Mucosa of rectum (tissue), 2 donors: ENCODE data around the gene TWF2.

Source experiments
- H3K27ac ChIP-seq, 2 donors: one replicate each; pipeline ENCODE4 v1.7.0; 2013; ENCODE audit warnings: inconsistent platforms in 2 of 2, low read depth in 2 of 2, low read length in 2 of 2
- H3K27me3 ChIP-seq, 2 donors: one replicate each; pipeline ENCODE4 v1.7.0; 2013; ENCODE audit warnings: low read length in 2 of 2; ENCODE audit not compliant: control insufficient read depth in 2 of 2, insufficient read depth in 2 of 2
- H3K36me3 ChIP-seq, 2 donors: one replicate each; pipeline ENCODE4 v1.7.0; 2013; ENCODE audit warnings: low read length in 2 of 2; ENCODE audit not compliant: control insufficient read depth in 2 of 2, insufficient read depth in 2 of 2
- H3K4me1 ChIP-seq, 2 donors: one replicate each; pipeline ENCODE4 v1.7.0; 2013; ENCODE audit warnings: low read length in 2 of 2, mild to moderate bottlenecking in 1 of 2; ENCODE audit not compliant: control insufficient read depth in 2 of 2, insufficient read depth in 2 of 2
- H3K4me3 ChIP-seq, 2 donors: one replicate each; pipeline ENCODE4 v1.7.0; 2013; ENCODE audit warnings: low read length in 2 of 2
- H3K9ac ChIP-seq, 2 donors: one replicate each; pipeline ENCODE4 v1.7.0; 2013; ENCODE audit warnings: low read length in 2 of 2, low read depth in 1 of 2, mild to moderate bottlenecking in 1 of 2
- H3K9me3 ChIP-seq, 2 donors: one replicate each; pipeline ENCODE4 v1.7.0; 2013; ENCODE audit warnings: low read length in 2 of 2; ENCODE audit not compliant: control insufficient read depth in 2 of 2
- donor health status: healthy.
- donor health status: Normal muscosa, but diverticular disease.

TWF2 gene

GRCh38 chr3:52218454-52218853 is 20.5 kb downstream of the TWF2 start:
- Histone ChIP-seq H3K36me3 (peaks cover 18 to 19% of the 10 kb centered on the region in 2 donors), H3K9ac (no peak overlapping the region), H3K4me3 (no peak overlapping the region), H3K27ac (peak overlapping the region; percentile 88 to 93), H3K27me3 (no peaks in the 10 kb centered on the region), H3K9me3 (no peaks in the 10 kb centered on the region), H3K4me1 (peaks cover 30 to 32% of the 10 kb centered on the region in 2 donors)

- H3K27me3 ChIP-seq, result no peaks in the 10 kb centered on the region
- no peak overlapping the region for H3K9ac ChIP-seq
- peaks cover 30 to 32% of the 10 kb centered on the region in 2 donors for H3K4me1 ChIP-seq
- H3K27ac ChIP-seq, result peak overlapping the region; percentile 88 to 93
- no peak overlapping the region for H3K4me3 ChIP-seq
- peaks cover 21 to 22% of the 10 kb centered on the region in 2 donors for H3K36me3 ChIP-seq
- H3K9me3 ChIP-seq, result no peaks in the 10 kb centered on the region
Observed at GRCh38 chr3:52218026-52218425, 20.9 kb downstream of the TWF2 start.

GRCh38 chr3:52217409-52217805 is 21.6 kb downstream of the TWF2 start:
- Histone ChIP-seq H3K36me3 (peaks cover 25 to 27% of the 10 kb centered on the region in 2 donors), H3K9ac (peak overlapping the region; percentile 44 to 58), H3K27ac (peak overlapping the region; percentile 88 to 93), H3K27me3 (no peaks in the 10 kb centered on the region), H3K9me3 (no peaks in the 10 kb centered on the region), H3K4me3 (peak overlapping the region; percentile 25 to 57), H3K4me1 (peaks cover 30 to 32% of the 10 kb centered on the region in 2 donors)

- no peaks in the 10 kb centered on the region for H3K27me3 ChIP-seq
- no peaks in the 10 kb centered on the region for H3K9me3 ChIP-seq
- peaks cover 30 to 32% of the 10 kb centered on the region in 2 donors for H3K4me1 ChIP-seq
- H3K27ac ChIP-seq, result peak overlapping the region; percentile 88 to 93
- H3K9ac ChIP-seq, result peak overlapping the region; percentile 44 to 58
- peak overlapping the region; percentile 25 to 57 for H3K4me3 ChIP-seq
- H3K36me3 ChIP-seq, result peaks cover 29 to 33% of the 10 kb centered on the region in 2 donors
Observed at GRCh38 chr3:52216585-52217408, 22.2 kb downstream of the TWF2 start.

DNA sequence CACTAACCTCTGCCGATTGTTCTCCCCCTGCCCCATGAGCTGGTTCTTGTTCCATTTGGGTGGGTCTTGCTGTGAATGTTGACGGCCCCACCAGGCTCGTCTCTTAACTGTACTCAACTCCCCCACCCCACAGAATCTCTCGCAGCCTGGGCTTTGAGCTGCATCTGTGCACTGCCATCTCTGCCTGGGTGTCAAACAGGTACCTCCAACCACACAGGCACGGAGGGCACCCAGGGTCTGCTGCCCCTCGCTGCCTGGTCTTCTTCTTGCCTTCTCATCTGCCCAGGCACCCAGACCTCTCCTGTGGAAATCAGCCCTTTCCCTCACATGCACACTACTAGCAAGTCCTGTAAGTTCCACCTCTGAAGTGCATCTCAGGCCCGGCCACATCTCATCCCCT is 23.6 kb downstream of the TWF2 start:
- H3K27me3 ChIP-seq, result no peaks in the 10 kb centered on the region
- H3K36me3 ChIP-seq, result peaks cover 35 to 47% of the 10 kb centered on the region in 2 donors
- no peaks in the 10 kb centered on the region for H3K9me3 ChIP-seq
- H3K27ac ChIP-seq, result no peak overlapping the region
- H3K4me1 ChIP-seq, result peaks cover 30 to 32% of the 10 kb centered on the region in 2 donors
- H3K4me3 ChIP-seq, result no peak overlapping the region
- H3K9ac ChIP-seq, result no peak overlapping the region

DNA sequence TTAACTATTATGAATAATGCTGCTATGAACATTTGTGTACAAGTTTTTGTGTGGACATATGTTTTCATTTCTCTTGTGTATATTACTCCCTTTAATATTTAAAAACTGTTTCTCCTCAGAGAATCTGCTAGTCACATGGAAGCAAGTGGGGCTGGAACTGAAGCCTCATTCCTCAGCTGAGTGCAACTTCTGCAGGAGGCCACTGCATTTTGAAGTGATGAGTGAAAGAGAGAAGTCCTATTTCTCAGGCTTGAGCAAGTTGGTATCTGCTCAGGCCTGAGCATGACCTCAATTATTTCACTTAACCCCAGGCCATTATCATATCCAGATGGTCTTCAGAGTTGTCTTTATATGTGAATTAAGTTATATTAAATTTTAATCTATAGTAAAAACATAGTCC is 25.1 kb downstream of the TWF2 start:
- H3K27ac ChIP-seq, result no peak overlapping the region
- peaks cover 27% of the 10 kb centered on the region in 2 donors for H3K4me1 ChIP-seq
- H3K27me3 ChIP-seq, result no peaks in the 10 kb centered on the region
- no peak overlapping the region for H3K4me3 ChIP-seq
- no peaks in the 10 kb centered on the region for H3K9me3 ChIP-seq
- H3K9ac ChIP-seq, result no peak overlapping the region
- H3K36me3 ChIP-seq, result peaks cover 43 to 58% of the 10 kb centered on the region in 2 donors

DNA sequence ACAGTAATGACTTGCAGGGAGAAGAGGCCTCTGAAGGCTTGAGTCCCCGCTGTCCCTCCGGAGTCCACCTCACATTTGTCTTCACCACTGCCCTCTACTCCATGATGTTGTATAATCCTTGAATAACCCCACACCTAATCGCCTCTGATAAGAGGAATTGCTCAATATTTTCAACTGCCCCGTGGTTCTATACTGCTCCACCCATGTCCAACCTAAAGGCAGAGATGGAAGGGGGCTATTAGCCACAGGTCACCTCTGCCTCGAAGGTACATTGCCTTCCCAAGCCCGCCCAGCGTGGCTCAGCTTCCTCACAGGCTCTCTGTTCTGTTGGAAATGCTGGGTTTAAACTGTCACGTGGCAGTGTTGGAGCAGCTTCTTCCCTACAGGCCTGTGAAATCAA is 26.0 kb downstream of the TWF2 start:
- H3K36me3 ChIP-seq, result peaks cover 52 to 67% of the 10 kb centered on the region in 2 donors
- no peak overlapping the region for H3K4me3 ChIP-seq
- H3K9me3 ChIP-seq, result no peaks in the 10 kb centered on the region
- peaks cover 18 to 20% of the 10 kb centered on the region in 2 donors for H3K4me1 ChIP-seq
- H3K27me3 ChIP-seq, result no peaks in the 10 kb centered on the region
- no peak overlapping the region for H3K27ac ChIP-seq
- no peak overlapping the region for H3K9ac ChIP-seq

DNA sequence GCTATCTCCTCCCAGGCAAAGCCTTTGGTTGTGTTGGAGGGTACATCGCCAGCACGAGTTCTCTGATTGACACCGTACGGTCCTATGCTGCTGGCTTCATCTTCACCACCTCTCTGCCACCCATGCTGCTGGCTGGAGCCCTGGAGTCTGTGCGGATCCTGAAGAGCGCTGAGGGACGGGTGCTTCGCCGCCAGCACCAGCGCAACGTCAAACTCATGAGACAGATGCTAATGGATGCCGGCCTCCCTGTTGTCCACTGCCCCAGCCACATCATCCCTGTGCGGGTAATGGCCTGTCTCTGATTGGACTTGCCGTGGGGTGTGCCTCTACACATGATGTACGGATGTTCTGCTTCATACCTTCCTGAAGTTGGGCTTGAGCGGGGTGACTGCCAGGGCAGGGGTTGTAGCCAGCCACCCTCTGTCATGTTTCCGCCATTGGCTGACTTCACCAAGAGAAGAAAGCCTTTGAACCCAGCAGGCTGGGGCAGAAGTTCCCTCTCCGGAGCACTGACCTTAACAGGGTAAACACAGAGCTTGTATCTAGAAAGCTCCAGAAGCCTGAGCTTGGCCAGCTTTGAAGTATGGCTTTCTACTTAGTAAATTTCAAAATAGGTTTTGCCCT is 27.6 kb downstream of the TWF2 start:
- Histone ChIP-seq H3K9ac (no peak overlapping the region), H3K27me3 (no peaks in the 10 kb centered on the region), H3K27ac (peak overlapping the region; percentile 5 to 32), H3K4me3 (no peak overlapping the region), H3K4me1 (peaks cover 2 to 3% of the 10 kb centered on the region in 2 donors), H3K36me3 (peaks cover 62 to 78% of the 10 kb centered on the region in 2 donors), H3K9me3 (no peaks in the 10 kb centered on the region)

DNA sequence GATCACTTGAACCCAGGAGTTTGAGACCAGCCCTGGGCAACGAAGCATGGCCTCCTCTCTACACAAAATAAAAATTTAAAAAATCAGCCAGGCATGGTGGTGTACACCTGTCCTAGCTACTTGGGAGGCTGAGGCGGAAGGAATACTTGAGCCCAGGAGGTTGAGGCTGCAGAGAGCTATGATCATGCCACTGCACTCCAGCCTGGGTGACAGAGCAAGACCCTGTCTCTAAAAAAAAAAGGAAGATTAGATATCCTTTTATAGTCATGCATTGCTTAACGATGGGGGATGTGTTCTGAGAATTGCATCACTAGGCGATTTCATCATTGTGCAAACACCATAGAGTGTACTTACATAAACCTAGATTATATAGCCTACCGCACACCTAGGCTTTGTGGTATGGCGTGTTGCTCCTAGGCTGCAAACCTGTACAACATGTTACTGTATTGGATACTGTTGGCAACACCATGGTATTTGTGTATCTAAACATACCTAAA is 28.4 kb downstream of the TWF2 start:
- no peak overlapping the region for H3K4me3 ChIP-seq
- H3K27ac ChIP-seq, result peak overlapping the region in 1 of 2 donors; percentile 5
- peaks cover 70 to 86% of the 10 kb centered on the region in 2 donors for H3K36me3 ChIP-seq
- no peak overlapping the region for H3K9ac ChIP-seq
- H3K9me3 ChIP-seq, result no peaks in the 10 kb centered on the region
- H3K27me3 ChIP-seq, result no peaks in the 10 kb centered on the region
- H3K4me1 ChIP-seq, result no peaks in the 10 kb centered on the region

DNA sequence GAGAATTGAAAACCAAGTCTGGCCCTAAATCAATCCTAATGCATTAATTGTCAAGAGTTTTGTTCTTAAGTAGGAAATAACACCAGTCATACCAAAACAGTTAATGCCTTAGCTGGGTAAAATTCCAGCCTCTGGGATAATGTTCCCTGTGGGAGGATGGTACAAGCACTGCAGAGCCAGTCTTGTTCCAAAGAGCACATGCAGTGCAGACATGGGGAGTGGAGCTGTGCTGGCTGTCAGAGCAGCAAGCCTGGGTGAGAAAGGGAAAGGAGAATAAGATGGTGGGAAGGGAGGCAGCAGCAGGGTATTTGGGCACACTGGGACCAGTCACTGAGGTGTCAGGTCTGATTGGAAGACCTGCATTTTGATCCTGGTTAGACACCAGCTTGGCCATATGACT is 28.9 kb downstream of the TWF2 start:
- no peak overlapping the region for H3K27ac ChIP-seq

More for the DNA sequence above, 28.9 kb downstream of the TWF2 start:
- peaks cover 70 to 87% of the 10 kb centered on the region in 2 donors for H3K36me3 ChIP-seq
- no peaks in the 10 kb centered on the region for H3K4me1 ChIP-seq
- H3K4me3 ChIP-seq, result no peak overlapping the region
- no peaks in the 10 kb centered on the region for H3K9me3 ChIP-seq
- no peaks in the 10 kb centered on the region for H3K27me3 ChIP-seq
- no peak overlapping the region for H3K9ac ChIP-seq
